Measurements from ENCODE around the gene ADAMTS7.

Gene ADAMTS7

GRCh38 chr15:78811124-78811824 is at the start of gene ADAMTS7:
TSS of gene ADAMTS7 (minus strand) at chr15:78811464. CDS start at chr15:78811220, 244 bp downstream.
- Histone ChIP-seq H3K27ac (ENCODE audit: low read length) (no peak within 1 kb of the TSS), H3K9me3 (ENCODE audit: insufficient read depth, low read length, severe bottlenecking) (no peaks in the 10 kb centered on the region), H3K27me3 (ENCODE audit: insufficient read depth, low read length, poor library complexity) (peaks cover 5% of the 10 kb centered on the region), H3K4me2 (ENCODE audit: insufficient read depth, low read length) (no peak within 1 kb of the TSS), H3K36me3 (ENCODE audit: insufficient read depth, low read length) (no peaks in the 10 kb centered on the region), H3K9ac (ENCODE audit: low read depth, low read length) (no peak within 1 kb of the TSS), H3K79me2 (ENCODE audit: insufficient read depth, low read length) (no peaks in the 10 kb centered on the region), H3K4me1 (ENCODE audit: insufficient read depth, low read length) (no peaks in the 10 kb centered on the region), H3K4me3 (ENCODE audit: low read depth in 1 of 2, low read length in 2 of 2) (no peak within 1 kb of the TSS), H2AFZ (ENCODE audit: low read depth, low read length) (no peak within 1 kb of the TSS), H4K20me1 (ENCODE audit: insufficient read depth, low read length) (no peaks in the 10 kb centered on the region; the same call in 1 of the 2 replicates)
- TF ChIP-seq EZH2 (IDR thresholded peaks at IDR 0.05; ENCODE audit: borderline replicate concordance, low read depth, low read length, severe bottlenecking) (no peak), CTCF (IDR thresholded peaks at IDR 0.05; ENCODE audit: borderline replicate concordance, extremely low read depth, low read length, poor library complexity, severe bottlenecking) (no peak)
- no peak for DNase-seq
- no peak for ATAC-seq (ENCODE audit: insufficient read depth, low read depth)

- H3K27ac ChIP-seq (ENCODE audit: low read length) = no peak overlapping the region
- no peaks in the 10 kb centered on the region for H3K79me2 ChIP-seq (ENCODE audit: insufficient read depth, low read length)
- no peaks in the 10 kb centered on the region for H4K20me1 ChIP-seq (ENCODE audit: insufficient read depth, low read length)
- no peaks in the 10 kb centered on the region for H3K36me3 ChIP-seq (ENCODE audit: insufficient read depth, low read length)
- H3K4me3 ChIP-seq (ENCODE audit: low read depth in 1 of 2, low read length in 2 of 2) = no peak overlapping the region
- TF ChIP-seq EZH2 (IDR thresholded peaks at IDR 0.05; ENCODE audit: borderline replicate concordance, low read depth, low read length, severe bottlenecking) (no peak), CTCF (IDR thresholded peaks at IDR 0.05; ENCODE audit: borderline replicate concordance, extremely low read depth, low read length, poor library complexity, severe bottlenecking) (peak; percentile 12)
- no peak overlapping the region for H3K9ac ChIP-seq (ENCODE audit: low read depth, low read length)
- no peaks in the 10 kb centered on the region for H3K27me3 ChIP-seq (ENCODE audit: insufficient read depth, low read length, poor library complexity)
- H2AFZ ChIP-seq (ENCODE audit: low read depth, low read length) = no peak overlapping the region
- no peaks in the 10 kb centered on the region for H3K9me3 ChIP-seq (ENCODE audit: insufficient read depth, low read length, severe bottlenecking)
- no peaks in the 10 kb centered on the region for H3K4me1 ChIP-seq (ENCODE audit: insufficient read depth, low read length)
- ATAC-seq (ENCODE audit: insufficient read depth, low read depth) (no peak), DNase-seq (peak; percentile 32)
- H3K4me2 ChIP-seq (ENCODE audit: insufficient read depth, low read length) = no peak overlapping the region
These were observed 48.9 kb upstream of the ADAMTS7 start for GRCh38 chr15:78859971-78860719.

- Histone ChIP-seq H3K36me3 (ENCODE audit: insufficient read depth, low read length) (no peaks in the 10 kb centered on the region), H3K79me2 (ENCODE audit: insufficient read depth, low read length) (no peaks in the 10 kb centered on the region), H2AFZ (ENCODE audit: low read depth, low read length) (no peak overlapping the region), H3K4me2 (ENCODE audit: insufficient read depth, low read length) (no peak overlapping the region), H3K4me3 (ENCODE audit: low read depth in 1 of 2, low read length in 2 of 2) (no peak overlapping the region), H3K27ac (ENCODE audit: low read length) (no peak overlapping the region), H3K27me3 (ENCODE audit: insufficient read depth, low read length, poor library complexity) (no peaks in the 10 kb centered on the region), H3K4me1 (ENCODE audit: insufficient read depth, low read length) (no peaks in the 10 kb centered on the region), H4K20me1 (ENCODE audit: insufficient read depth, low read length) (no peaks in the 10 kb centered on the region), H3K9ac (ENCODE audit: low read depth, low read length) (no peak overlapping the region), H3K9me3 (ENCODE audit: insufficient read depth, low read length, severe bottlenecking) (no peaks in the 10 kb centered on the region)
- DNase-seq = no peak
- no peak for TF ChIP-seq EZH2 (IDR thresholded peaks at IDR 0.05; ENCODE audit: borderline replicate concordance, low read depth, low read length, severe bottlenecking)
- TF ChIP-seq CTCF (IDR thresholded peaks at IDR 0.05; ENCODE audit: borderline replicate concordance, extremely low read depth, low read length, poor library complexity, severe bottlenecking) = no peak
- ATAC-seq (ENCODE audit: insufficient read depth, low read depth) = no peak
These were observed 44.5 kb upstream of the ADAMTS7 start for GRCh38 chr15:78855746-78856145.
